Lower leg skin (tissue), 4 donors: ENCODE data around the gene DNAH9. TPM values are rescaled to one million over a fixed set of nuclear protein-coding genes. Genes with fewer than 3 reads are reported as not detected.

ENCODE experiments used
- DNase-seq, 2 donors: peaks; one replicate each; pipeline ENCODE4 v3.0.0-alpha.2; 2019; ENCODE audit warnings: low spot score in 2 of 2
- H3K4me3 ChIP-seq: fragments of 200-600 bp; sonication (generic); 2 replicates; pipeline ENCODE4 v1.5.1; 2017; ENCODE audit warnings: mild to moderate bottlenecking, low read depth; ENCODE audit not compliant: poor library complexity, severe bottlenecking
- POLR2A ChIP-seq, 2 donors: fragments of 450-650 bp; IDR thresholded peaks; one replicate each; pipeline ENCODE4 v1.6.1; 2016 to 2017; ENCODE audit warnings: antibody characterized with exemption in 2 of 2, mild to moderate bottlenecking in 1 of 2, moderate library complexity in 1 of 2
- WGBS, 2 donors: methylation state at CpG; one replicate each; pipeline ENCODE4 v1.1.5; 2018; 5-methylcytosine and 5-hydroxymethylcytosine counted together
- intact Hi-C: fragments of 100-400 bp; cut with DNase I; formaldehyde crosslinking; loops from one replicate; pipeline ENCODE4 v1.15.0; 2023; ENCODE audit warnings: low total_unique reads
- total RNA-seq, 4 donors: library from RNA; depleted of rRNA; stranded (reverse); fragments of >200 nt; gene quantifications; one replicate each; pipeline ENCODE4 v1.1.0, GENCODE V29; 2016
- TF ChIP-seq, protein P1 (sequence below), 3 donors: fragments of 450-650 bp; IDR thresholded peaks; one replicate each; pipeline ENCODE4 v1.5.1; 2016; ENCODE audit warnings: antibody characterized with exemption in 3 of 3, mild to moderate bottlenecking in 3 of 3, moderate library complexity in 2 of 3

Gene DNAH9
- total RNA-seq, 4 donors from 2014 or later: 1.9 to 2.6 (median 2.3) TPM

DNA sequence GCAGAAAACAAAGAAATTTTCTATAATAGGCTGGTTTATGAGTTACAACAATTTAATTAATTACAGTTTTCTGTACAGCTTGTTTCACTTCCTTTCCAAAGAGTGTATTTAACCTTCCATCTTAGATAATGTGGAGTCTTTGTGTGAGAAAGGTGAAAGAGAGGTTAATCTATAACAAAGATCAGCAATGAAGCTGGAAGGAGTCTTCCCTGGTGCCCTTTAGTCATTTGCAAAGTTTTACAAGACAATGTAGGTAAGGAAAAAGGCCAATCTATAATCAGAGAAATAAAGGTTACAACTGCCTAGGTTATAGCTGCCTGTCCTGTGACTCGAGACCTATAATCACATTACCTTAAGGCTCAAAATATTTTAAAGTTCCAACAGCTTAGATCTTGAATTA lies 257.0 kb downstream of the DNAH9 start:
- intact Hi-C loops: no loop called here
- TF ChIP-seq, protein P1, sequence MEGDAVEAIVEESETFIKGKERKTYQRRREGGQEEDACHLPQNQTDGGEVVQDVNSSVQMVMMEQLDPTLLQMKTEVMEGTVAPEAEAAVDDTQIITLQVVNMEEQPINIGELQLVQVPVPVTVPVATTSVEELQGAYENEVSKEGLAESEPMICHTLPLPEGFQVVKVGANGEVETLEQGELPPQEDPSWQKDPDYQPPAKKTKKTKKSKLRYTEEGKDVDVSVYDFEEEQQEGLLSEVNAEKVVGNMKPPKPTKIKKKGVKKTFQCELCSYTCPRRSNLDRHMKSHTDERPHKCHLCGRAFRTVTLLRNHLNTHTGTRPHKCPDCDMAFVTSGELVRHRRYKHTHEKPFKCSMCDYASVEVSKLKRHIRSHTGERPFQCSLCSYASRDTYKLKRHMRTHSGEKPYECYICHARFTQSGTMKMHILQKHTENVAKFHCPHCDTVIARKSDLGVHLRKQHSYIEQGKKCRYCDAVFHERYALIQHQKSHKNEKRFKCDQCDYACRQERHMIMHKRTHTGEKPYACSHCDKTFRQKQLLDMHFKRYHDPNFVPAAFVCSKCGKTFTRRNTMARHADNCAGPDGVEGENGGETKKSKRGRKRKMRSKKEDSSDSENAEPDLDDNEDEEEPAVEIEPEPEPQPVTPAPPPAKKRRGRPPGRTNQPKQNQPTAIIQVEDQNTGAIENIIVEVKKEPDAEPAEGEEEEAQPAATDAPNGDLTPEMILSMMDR (IDR thresholded peaks at IDR 0.05): no peak
- TF ChIP-seq POLR2A (IDR thresholded peaks at IDR 0.05): no peak
- WGBS, 2 donors: 70 to 74% methylated on average over 1 of the region's 1 CpG
- no peak for DNase-seq
- no peak overlapping the region for H3K4me3 ChIP-seq

GRCh38 chr17:11857006-11857405 lies 258.7 kb downstream of the DNAH9 start:
- WGBS, 2 donors: 83 to 85% methylated on average over 4 of the region's 4 CpGs
- no peak for TF ChIP-seq POLR2A (IDR thresholded peaks at IDR 0.05)
- TF ChIP-seq, protein P1 (IDR thresholded peaks at IDR 0.05): no peak
- intact Hi-C loops: no loop called here
- no peak overlapping the region for H3K4me3 ChIP-seq
- DNase-seq: no peak

DNA sequence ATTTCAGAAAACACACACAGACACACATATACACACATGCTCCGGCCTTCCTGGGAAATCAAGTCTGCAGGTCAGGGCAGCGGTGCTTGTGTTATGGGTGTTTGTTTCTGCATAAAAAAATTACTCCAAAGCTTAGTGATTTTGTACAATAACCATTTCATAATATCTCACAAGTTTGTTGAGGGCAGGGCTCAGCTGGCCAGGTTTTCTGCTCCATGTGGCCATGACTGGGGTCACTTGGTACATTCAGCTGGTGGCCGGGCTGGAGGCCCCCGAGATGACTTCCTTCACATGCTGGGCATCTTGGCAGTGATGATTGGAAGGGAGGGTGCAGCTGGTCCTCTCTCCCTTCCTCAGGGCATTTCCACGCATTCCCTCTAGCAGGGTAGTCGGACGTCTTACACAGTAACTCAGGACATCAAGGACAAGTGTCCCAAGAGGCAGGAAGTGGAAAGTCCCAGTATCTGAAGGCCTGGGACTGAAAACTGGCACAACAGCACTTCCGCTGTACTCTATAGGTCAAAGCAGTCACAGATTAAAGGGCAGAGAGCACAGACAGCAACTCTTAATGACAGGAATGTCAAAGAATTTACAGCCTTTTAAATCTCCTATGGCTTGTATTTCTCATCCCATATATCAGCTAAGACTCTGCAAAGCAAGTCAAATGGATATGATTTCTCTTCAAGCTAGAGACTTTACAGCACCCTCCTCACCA lies 271.6 kb downstream of the DNAH9 start:
- no peak overlapping the region for H3K4me3 ChIP-seq
- no peak for TF ChIP-seq POLR2A (IDR thresholded peaks at IDR 0.05)
- WGBS, 2 donors: 83 to 85% methylated on average over 8 of the region's 8 CpGs
- intact Hi-C loops: no loop called here
- DNase-seq: no peak

DNA sequence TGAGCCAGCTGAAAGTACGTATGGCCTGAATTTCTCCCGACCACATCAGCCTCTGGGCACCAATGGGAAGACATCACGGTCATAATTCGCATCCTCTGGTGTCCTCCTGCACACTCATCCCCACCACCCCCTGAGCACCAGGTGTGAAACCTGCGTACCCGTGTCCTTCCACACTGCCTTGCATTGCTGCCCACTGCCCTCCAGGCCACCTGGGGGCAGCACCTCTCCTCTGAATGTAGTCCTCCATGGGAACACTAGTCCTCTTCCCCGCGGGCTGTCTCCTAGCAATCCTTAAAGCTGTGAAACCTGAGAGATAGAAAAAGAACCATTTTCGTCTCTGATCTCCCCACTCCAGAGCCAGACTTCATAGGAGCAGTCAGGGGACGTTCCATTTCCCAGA lies 273.5 kb downstream of the DNAH9 start:
- no peak for DNase-seq
- 68 to 77% methylated on average over 10 of the region's 10 CpGs for WGBS, 2 donors
- intact Hi-C loops: no loop called here

DNA sequence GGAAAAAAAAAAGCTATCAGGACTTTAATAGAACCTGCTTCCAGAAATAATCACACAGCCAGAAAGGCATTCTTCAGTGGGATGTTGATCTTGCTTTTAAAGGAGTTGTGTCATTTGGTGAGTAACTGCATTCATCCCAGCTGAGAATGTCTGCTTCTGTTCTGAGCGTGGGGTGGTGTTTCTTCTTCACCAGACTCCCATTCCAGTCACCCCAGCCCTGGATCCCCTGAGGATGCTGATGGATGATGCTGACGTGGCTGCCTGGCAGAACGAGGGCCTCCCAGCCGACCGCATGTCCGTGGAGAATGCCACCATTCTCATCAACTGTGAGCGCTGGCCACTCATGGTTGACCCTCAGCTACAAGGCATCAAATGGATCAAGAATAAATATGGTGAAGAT lies 276.5 kb downstream of the DNAH9 start:
- no peak overlapping the region for H3K4me3 ChIP-seq
- TF ChIP-seq, protein P1 (IDR thresholded peaks at IDR 0.05): no peak
- TF ChIP-seq POLR2A (IDR thresholded peaks at IDR 0.05): no peak
- intact Hi-C loops: no loop called here
- WGBS, 2 donors: 71 to 78% methylated on average over 7 of the region's 7 CpGs
- no peak for DNase-seq

More for the DNA sequence above, 273.5 kb downstream of the DNAH9 start:
- H3K4me3 ChIP-seq: no peak overlapping the region
- TF ChIP-seq POLR2A (IDR thresholded peaks at IDR 0.05): no peak
- TF ChIP-seq, protein P1 (IDR thresholded peaks at IDR 0.05): no peak

DNA sequence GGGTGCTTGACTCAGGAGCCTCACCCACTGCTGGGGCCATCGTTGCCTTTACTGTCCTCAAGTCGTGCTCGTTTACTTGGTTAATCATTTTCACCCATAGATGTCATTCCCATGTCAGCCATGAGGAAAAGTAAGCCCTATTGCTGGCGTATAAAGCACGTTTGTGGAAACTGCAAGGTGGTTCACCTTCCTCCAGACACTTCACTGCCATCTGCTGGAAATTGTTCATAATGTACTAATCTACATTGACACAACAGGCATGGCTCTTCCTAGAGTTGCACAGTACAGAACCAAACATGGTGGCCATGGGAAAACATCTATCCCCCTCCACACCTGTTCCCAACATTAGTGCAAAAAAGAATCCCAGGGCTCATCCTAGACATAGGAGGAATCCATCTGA lies 282.4 kb downstream of the DNAH9 start:
- DNase-seq: no peak
- 25 to 40% methylated on average over 5 of the region's 5 CpGs for WGBS, 2 donors
- TF ChIP-seq POLR2A (IDR thresholded peaks at IDR 0.05): no peak
- H3K4me3 ChIP-seq: no peak overlapping the region
- intact Hi-C loops: no loop called here

- TF ChIP-seq, protein P1 (IDR thresholded peaks at IDR 0.05): no peak
- TF ChIP-seq POLR2A (IDR thresholded peaks at IDR 0.05): no peak
- no peak for DNase-seq
- intact Hi-C loops: no loop called here
- H3K4me3 ChIP-seq: no peak overlapping the region
- WGBS, 2 donors: 49 to 62% methylated on average over 3 of the region's 3 CpGs
Observed at GRCh38 chr17:11882716-11883115, 284.4 kb downstream of the DNAH9 start.
